Adrenal gland (tissue), 19 donors: Measurements from ENCODE around the gene SH3GLB2. TPM values are rescaled to one million over a fixed set of nuclear protein-coding genes. Genes with fewer than 3 reads are reported as not detected.

Source experiments
- DNase-seq, 7 donors: peaks; one replicate each; pipeline ENCODE4 v3.0.0-alpha.2; 2019 to 2020
- H3K27ac ChIP-seq, 5 donors: fragments of 200-600 bp; sonication (generic) in 4 of 5; 1 replicate in 3 of 5; 2 replicates in 2 of 5; pipeline versions ENCODE4 v1.5.1 to v1.8.0; 2016 to 2020; ENCODE audit warnings: mild to moderate bottlenecking in 1 of 5
- H3K27me3 ChIP-seq: fragments of 200-600 bp; 2 replicates; pipeline ENCODE4 v1.8.0; 2021
- H3K36me3 ChIP-seq, 2 donors: fragments of 200-600 bp; replicated peaks in 1 of 2; 1 replicate in 1 of 2; 2 replicates in 1 of 2; pipeline versions ENCODE4 v1.5.1 to v1.8.0; 2018 to 2022
- H3K4me1 ChIP-seq, 2 donors: fragments of 200-600 bp; replicated peaks in 1 of 2; 1 replicate in 1 of 2; 2 replicates in 1 of 2; pipeline versions ENCODE4 v1.5.1 to v1.8.0; 2018 to 2021
- H3K4me3 ChIP-seq, 4 donors: fragments of 200-600 bp; sonication (generic) in 3 of 4; one replicate each; pipeline ENCODE4 v1.5.1; 2016 to 2018
- H3K9me3 ChIP-seq, 3 donors: fragments of 200-600 bp; sonication (generic) in 1 of 3; replicated peaks in 1 of 3; 1 replicate in 2 of 3; 2 replicates in 1 of 3; pipeline versions ENCODE4 v1.5.1 to v1.8.0; 2016 to 2021
- POLR2A ChIP-seq, 2 donors: fragments of 450-650 bp; IDR thresholded peaks; one replicate each; pipeline ENCODE4 v1.6.1; 2017; ENCODE audit warnings: antibody characterized with exemption in 2 of 2, mild to moderate bottlenecking in 2 of 2, moderate library complexity in 1 of 2
- WGBS, 4 donors: extraction: QIAGEN DNeasy Blood & Tissue Kit in 2 of 4; methylation state at CpG; one replicate each; pipeline versions ENCODE4 v1.1.5 to v1.1.7; 2013 to 2017; 5-methylcytosine and 5-hydroxymethylcytosine counted together
- intact Hi-C, 2 donors: fragments of 100-400 bp; cut with DNase I; formaldehyde crosslinking; loops; one replicate each; pipeline versions ENCODE4 v1.14.1 to v1.15.0; 2022 to 2023
- long read RNA-seq, 10 donors: library from polyadenylated mRNA in 3 of 10; unstranded in 2 of 10; stranded (forward) in 1 of 10; transcript quantifications; one replicate each; pipeline ENCODE4 v2.0.0 and lab custom pipeline, GENCODE V29; 2021 to 2026
- polyA plus RNA-seq, 3 donors: library from polyadenylated mRNA; stranded (reverse); fragments of 200-250 nt in 2 of 3; fragments of 350-450 nt in 1 of 3; fragmentation: Illumina TruSeq in 1 of 3; extraction: RNeasy Lipid Tissue Mini Kit (QIAGEN cat#74804) in 1 of 3; gene quantifications; one replicate each; pipeline ENCODE4 v1.2.3, GENCODE V29; 2013 to 2014
- total RNA-seq, 9 donors: library from RNA; depleted of rRNA in 4 of 9; stranded (reverse); fragments of >200 nt in 4 of 9; fragments of 120-200 nt in 1 of 9; fragmentation: NEBNext Ultra II Directional in 1 of 9; extraction: Animal tissue kit (Norgen Biotek cat#: 25700) in 1 of 9; gene quantifications; one replicate each; pipeline versions ENCODE4 v1.1.0 to v1.2.4, GENCODE V29; 2013 to 2023
- TF ChIP-seq, protein P1 (sequence below), 6 experiments: fragments of 450-650 bp in 4 of 6; fragments of 200-600 bp in 2 of 6; sonication (generic) in 1 of 6; IDR thresholded peaks; 1 replicate in 5 of 6; 2 replicates in 1 of 6; pipeline versions ENCODE4 v1.5.1 to v1.8.0; 2016 to 2021; ENCODE audit warnings: antibody characterized with exemption in 6 of 6, mild to moderate bottlenecking in 2 of 6, moderate library complexity in 1 of 6
- donor health status: healthy with polysubstance abuse.
- donor health status: Bipolar disorder and iron deficiency.
- donor health status: DM: yes; HTN: yes; CAD: no.
- donor health status: DM: no; HTN: no; CAD: no.
- donor health status: DM: no; HTN: no; CAD: no.
- donor health status: DM: yes; HTN: yes; CAD: no.

SH3GLB2 gene
- total RNA-seq: 100 to 1,000 TPM in 4 of 9 donors, 10 to 100 TPM in 5; 50.3 to 153 (median 96.8) TPM
- 100 to 1,000 TPM in 2 of 3 donors, 10 to 100 TPM in 1; 26.1 to 301 (median 214) TPM for polyA plus RNA-seq
- long read RNA-seq, donor 1, full-length matches to known transcripts: 12 of 12 reads
- long read RNA-seq, donor 1, partial matches to known transcripts: 0 of 12 reads
- long read RNA-seq, donor 1, other reads (novel, unspliced or antisense): 0 of 12 reads
- long read RNA-seq, donor 2, full-length matches to known transcripts: 10 of 10 reads
- long read RNA-seq, donor 2, partial matches to known transcripts: 0 of 10 reads
- long read RNA-seq, donor 2, other reads (novel, unspliced or antisense): 0 of 10 reads
- long read RNA-seq, donor 3, partial matches to known transcripts: 0 of 4 reads
- long read RNA-seq, donor 3, other reads (novel, unspliced or antisense): 0 of 4 reads
- long read RNA-seq, donor 4, partial matches to known transcripts: 4 of 7 reads
- long read RNA-seq, donor 4, other reads (novel, unspliced or antisense): 1 of 7 reads
- long read RNA-seq, donor 5, full-length matches to known transcripts: 257 of 490 reads
- long read RNA-seq, donor 5, partial matches to known transcripts: 40 of 490 reads
- long read RNA-seq, donor 5, other reads (novel, unspliced or antisense): 193 of 490 reads
- long read RNA-seq, donor 6, partial matches to known transcripts: 4 of 6 reads
- long read RNA-seq, donor 6, other reads (novel, unspliced or antisense): 1 of 6 reads
- long read RNA-seq, donor 7, transcript SH3GLB2-203 (11 exons, 2,982 nt): major isoform, 5 of 12 reads
- long read RNA-seq, donor 7, partial matches to known transcripts: 5 of 12 reads
- long read RNA-seq, donor 7, other reads (novel, unspliced or antisense): 0 of 12 reads
- long read RNA-seq, donor 8, full-length matches to known transcripts: 19 of 25 reads
- long read RNA-seq, donor 8, partial matches to known transcripts: 6 of 25 reads
- long read RNA-seq, donor 8, other reads (novel, unspliced or antisense): 0 of 25 reads
- long read RNA-seq, donor 9, transcript SH3GLB2-203 (11 exons, 2,982 nt): major isoform, 8 of 9 reads
- long read RNA-seq, donor 9, partial matches to known transcripts: 0 of 9 reads
- long read RNA-seq, donor 9, other reads (novel, unspliced or antisense): 0 of 9 reads
- long read RNA-seq, donor 10, full-length matches to known transcripts: 8 of 8 reads
- long read RNA-seq, donor 10, partial matches to known transcripts: 0 of 8 reads
- long read RNA-seq, donor 10, other reads (novel, unspliced or antisense): 0 of 8 reads

DNA sequence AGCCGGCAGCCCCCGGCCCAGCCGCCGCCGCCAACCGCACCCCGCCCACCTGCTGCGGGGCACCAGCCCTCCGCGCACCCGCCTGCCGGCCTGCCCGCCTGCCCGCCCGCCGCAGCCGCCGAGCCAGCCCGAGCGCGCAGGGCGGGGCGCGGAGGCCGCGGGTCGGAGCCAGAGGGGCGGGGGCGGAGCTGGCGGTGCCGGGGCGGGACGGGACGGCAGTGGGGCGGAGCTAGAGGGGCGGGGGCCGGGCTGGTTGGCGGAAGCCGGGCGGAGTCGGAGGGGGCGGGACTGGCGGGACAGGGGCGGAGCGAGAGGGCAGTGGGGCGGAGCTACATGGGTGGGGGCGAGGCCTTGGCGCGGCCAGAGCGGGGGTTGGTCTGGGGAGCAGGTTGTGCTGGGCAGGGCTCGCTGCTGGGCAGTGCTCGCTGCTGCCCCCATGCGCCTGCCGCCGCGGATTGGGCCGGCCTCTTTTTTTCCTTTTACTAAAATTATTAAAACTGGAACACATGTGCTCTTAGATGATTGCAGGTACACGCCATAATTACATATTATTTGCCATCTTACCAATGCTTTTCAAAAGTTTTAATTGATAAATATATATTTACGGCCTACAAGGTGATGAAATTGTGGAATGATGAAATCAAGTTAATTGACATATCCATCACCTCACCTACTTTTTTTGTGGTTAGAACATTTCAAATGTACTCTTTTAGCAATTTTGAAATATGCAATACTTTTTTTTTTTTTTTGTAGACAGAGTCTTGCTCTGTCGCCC, at the start of gene SH3GLB2:
TSS of gene SH3GLB2 (minus strand) at position 140 of the 775 bp plus-strand sequence. CDS start 177 bp downstream, outside the sequence.
- H3K27ac ChIP-seq: peak within 1 kb of the TSS in 3 of 5 donors; percentile 42 to 87 (median 63)
- H3K4me3 ChIP-seq: peak within 1 kb of the TSS; percentile 4 to 91 (median 42)
- no peaks in the 10 kb centered on the region for H3K27me3 ChIP-seq
- peak; percentile 94 to 99 (median 96) for DNase-seq
- H3K9me3 ChIP-seq: no peaks in the 10 kb centered on the region
- no peaks in the 10 kb centered on the region for H3K36me3 ChIP-seq
- peak in 1 of 2 donors; percentile 48 for TF ChIP-seq POLR2A (IDR thresholded peaks at IDR 0.05)
- TF ChIP-seq, protein P1, sequence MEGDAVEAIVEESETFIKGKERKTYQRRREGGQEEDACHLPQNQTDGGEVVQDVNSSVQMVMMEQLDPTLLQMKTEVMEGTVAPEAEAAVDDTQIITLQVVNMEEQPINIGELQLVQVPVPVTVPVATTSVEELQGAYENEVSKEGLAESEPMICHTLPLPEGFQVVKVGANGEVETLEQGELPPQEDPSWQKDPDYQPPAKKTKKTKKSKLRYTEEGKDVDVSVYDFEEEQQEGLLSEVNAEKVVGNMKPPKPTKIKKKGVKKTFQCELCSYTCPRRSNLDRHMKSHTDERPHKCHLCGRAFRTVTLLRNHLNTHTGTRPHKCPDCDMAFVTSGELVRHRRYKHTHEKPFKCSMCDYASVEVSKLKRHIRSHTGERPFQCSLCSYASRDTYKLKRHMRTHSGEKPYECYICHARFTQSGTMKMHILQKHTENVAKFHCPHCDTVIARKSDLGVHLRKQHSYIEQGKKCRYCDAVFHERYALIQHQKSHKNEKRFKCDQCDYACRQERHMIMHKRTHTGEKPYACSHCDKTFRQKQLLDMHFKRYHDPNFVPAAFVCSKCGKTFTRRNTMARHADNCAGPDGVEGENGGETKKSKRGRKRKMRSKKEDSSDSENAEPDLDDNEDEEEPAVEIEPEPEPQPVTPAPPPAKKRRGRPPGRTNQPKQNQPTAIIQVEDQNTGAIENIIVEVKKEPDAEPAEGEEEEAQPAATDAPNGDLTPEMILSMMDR (IDR thresholded peaks at IDR 0.05): peak; percentile 58 to 91 (median 75)
- WGBS, 4 donors: 2 to 5% (median 3%) methylated on average over 9 to 59 of the region's 60 CpGs
- intact Hi-C loops: no loop called here
- H3K4me1 ChIP-seq: peaks cover 16 to 29% of the 10 kb centered on the region in 2 donors

DNA sequence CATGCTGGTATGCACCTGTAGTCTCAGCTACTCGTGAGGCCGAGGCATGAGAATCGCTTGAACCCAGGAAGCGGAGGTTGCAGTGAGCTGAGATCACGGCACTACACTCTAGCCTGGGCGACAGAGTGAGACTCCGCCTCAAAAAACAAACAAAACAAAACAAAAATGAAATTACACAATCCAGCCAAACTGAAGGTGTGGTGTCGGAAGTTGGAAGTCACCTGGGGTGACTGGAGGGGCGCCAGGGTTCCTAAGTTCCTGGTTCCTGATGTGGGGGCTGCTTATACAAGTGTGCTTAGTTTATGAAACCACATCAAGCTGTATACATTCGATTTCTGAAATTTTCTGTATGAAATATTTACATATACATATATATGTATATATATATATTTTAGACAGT, 49.1 kb upstream of the SH3GLB2 start:
- no peak overlapping the region for H3K27ac ChIP-seq
- DNase-seq: no peak
- no peaks in the 10 kb centered on the region for H3K27me3 ChIP-seq
- WGBS, 4 donors: 86 to 94% (median 88%) methylated on average over 10 of the region's 10 CpGs
- H3K4me3 ChIP-seq: no peak overlapping the region
- no peaks in the 10 kb centered on the region for H3K36me3 ChIP-seq
- intact Hi-C loops: no loop called here
- no peak for TF ChIP-seq POLR2A (IDR thresholded peaks at IDR 0.05)
- TF ChIP-seq, protein P1 (IDR thresholded peaks at IDR 0.05): no peak
- peaks cover 12 to 15% of the 10 kb centered on the region in 2 donors for H3K4me1 ChIP-seq
- H3K9me3 ChIP-seq: no peaks in the 10 kb centered on the region

- H3K36me3 ChIP-seq: no peaks in the 10 kb centered on the region
- no peaks in the 10 kb centered on the region for H3K9me3 ChIP-seq
- H3K4me1 ChIP-seq: peaks cover 6 to 9% of the 10 kb centered on the region in 2 donors
- 89 to 94% (median 92%) methylated on average over 11 of the region's 11 CpGs for WGBS, 4 donors
- intact Hi-C loops: no loop called here
- no peaks in the 10 kb centered on the region for H3K27me3 ChIP-seq
- no peak overlapping the region for H3K27ac ChIP-seq
- no peak overlapping the region for H3K4me3 ChIP-seq
- DNase-seq: no peak
- no peak for TF ChIP-seq POLR2A (IDR thresholded peaks at IDR 0.05)
- TF ChIP-seq, protein P1 (IDR thresholded peaks at IDR 0.05): no peak
Measured at GRCh38 chr9:129076640-129077037, 48.5 kb upstream of the SH3GLB2 start.
